Measurements from ENCODE around the gene NAPG. TPM values are rescaled to one million over a fixed set of nuclear protein-coding genes. Genes with fewer than 3 reads are reported as not detected.

NAPG gene
- total RNA-seq, 1 donor from 2014 or later = 36.1 TPM

GRCh38 chr18:10525371-10525691 is 496 bp upstream of the NAPG start:
- no peak for TF ChIP-seq CTCF (IDR thresholded peaks at IDR 0.05; ENCODE audit: insufficient read depth, low read length, poor library complexity, severe bottlenecking)
- H3K27me3 ChIP-seq (ENCODE audit: control insufficient read depth, insufficient read depth, low read length) = no peaks in the 10 kb centered on the region

GRCh38 chr18:10526561-10526949 is 728 bp downstream of the NAPG start:
- no peak for DNase-seq (ENCODE audit: low read depth)
- Histone ChIP-seq H3K36me3 (ENCODE audit: control insufficient read depth, insufficient read depth, low read length) (no peaks in the 10 kb centered on the region), H3K27me3 (ENCODE audit: control insufficient read depth, insufficient read depth, low read length) (no peaks in the 10 kb centered on the region), H3K4me3 (ENCODE audit: low read depth, low read length) (peak overlapping the region; percentile 95)
- no peak for TF ChIP-seq CTCF (IDR thresholded peaks at IDR 0.05; ENCODE audit: insufficient read depth, low read length, poor library complexity, severe bottlenecking)

More at GRCh38 chr18:10525371-10525691, 496 bp upstream of the NAPG start:
- H3K4me3 ChIP-seq (ENCODE audit: low read depth, low read length) = peak overlapping the region; percentile 95
- DNase-seq (ENCODE audit: low read depth) = no peak
- H3K36me3 ChIP-seq (ENCODE audit: control insufficient read depth, insufficient read depth, low read length) = no peaks in the 10 kb centered on the region

DNA sequence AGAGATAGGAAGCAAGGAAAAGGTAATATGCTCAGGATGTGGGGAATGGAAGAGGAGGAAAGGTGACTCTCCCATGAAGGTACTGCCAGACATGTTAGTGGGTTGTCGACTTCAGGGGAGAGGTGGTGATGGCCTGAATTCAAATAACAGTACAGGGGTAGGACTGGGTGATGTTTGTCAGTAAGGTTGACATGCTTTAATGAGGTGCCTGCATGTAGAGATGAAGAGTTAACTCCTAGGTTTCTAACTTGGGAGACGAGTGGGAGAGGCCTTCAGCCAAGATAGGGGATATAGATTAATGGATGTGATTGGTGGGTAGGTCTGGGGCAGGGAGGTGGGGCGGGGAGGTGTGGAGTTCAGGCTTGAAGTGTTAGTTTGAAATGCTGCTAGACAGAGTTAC is 2.6 kb downstream of the NAPG start:
- TF ChIP-seq CTCF (IDR thresholded peaks at IDR 0.05; ENCODE audit: insufficient read depth, low read length, poor library complexity, severe bottlenecking) = no peak
- H3K4me3 ChIP-seq (ENCODE audit: low read depth, low read length) = no peak overlapping the region
- H3K27me3 ChIP-seq (ENCODE audit: control insufficient read depth, insufficient read depth, low read length) = no peaks in the 10 kb centered on the region
- no peak for DNase-seq (ENCODE audit: low read depth)
- H3K36me3 ChIP-seq (ENCODE audit: control insufficient read depth, insufficient read depth, low read length) = no peaks in the 10 kb centered on the region

DNA sequence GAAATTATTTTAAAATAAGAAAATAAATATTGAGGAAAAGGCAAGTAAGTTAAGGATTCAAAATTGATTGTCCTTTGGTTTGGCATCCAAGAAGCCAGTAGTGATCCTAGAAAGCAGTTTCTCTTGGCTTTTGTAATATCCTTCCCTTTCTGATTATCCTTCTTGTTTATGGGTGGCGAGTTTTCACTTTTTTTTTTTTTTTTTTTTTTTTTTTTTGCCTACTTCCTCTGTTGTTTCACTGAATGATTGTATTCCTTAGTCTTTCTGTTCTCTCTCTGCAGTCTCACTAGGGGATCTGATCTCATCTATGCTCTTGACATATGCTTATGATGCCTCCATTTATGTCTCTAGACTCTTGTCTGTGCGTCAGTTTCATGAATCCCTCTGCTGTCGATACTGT is 4.2 kb downstream of the NAPG start:
- DNase-seq (ENCODE audit: low read depth) = no peak
- no peaks in the 10 kb centered on the region for H3K36me3 ChIP-seq (ENCODE audit: control insufficient read depth, insufficient read depth, low read length)
- H3K27me3 ChIP-seq (ENCODE audit: control insufficient read depth, insufficient read depth, low read length) = no peaks in the 10 kb centered on the region
- TF ChIP-seq CTCF (IDR thresholded peaks at IDR 0.05; ENCODE audit: insufficient read depth, low read length, poor library complexity, severe bottlenecking) = no peak
- H3K4me3 ChIP-seq (ENCODE audit: low read depth, low read length) = no peak overlapping the region

DNA sequence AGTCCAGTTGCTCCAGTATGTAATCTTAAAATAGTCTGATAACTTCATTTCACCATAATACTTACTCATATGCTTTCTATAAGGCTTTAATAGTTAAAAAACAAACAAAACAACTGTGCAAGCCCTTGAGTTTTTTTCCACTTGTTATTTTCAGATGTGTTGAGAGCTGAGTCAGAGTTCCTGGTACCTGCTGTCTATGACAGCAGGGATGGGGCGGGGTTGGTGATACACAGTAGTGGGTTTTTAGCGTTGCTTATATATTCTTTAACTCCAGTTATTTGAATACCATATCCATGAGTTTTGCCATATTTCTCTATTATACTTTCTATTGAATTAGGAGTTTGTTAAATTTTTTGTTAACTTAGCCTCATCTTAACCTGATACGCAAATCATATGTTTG is 5.0 kb downstream of the NAPG start:
- no peaks in the 10 kb centered on the region for H3K36me3 ChIP-seq (ENCODE audit: control insufficient read depth, insufficient read depth, low read length)
- DNase-seq (ENCODE audit: low read depth) = no peak
- TF ChIP-seq CTCF (IDR thresholded peaks at IDR 0.05; ENCODE audit: insufficient read depth, low read length, poor library complexity, severe bottlenecking) = no peak
- no peak overlapping the region for H3K4me3 ChIP-seq (ENCODE audit: low read depth, low read length)
- no peaks in the 10 kb centered on the region for H3K27me3 ChIP-seq (ENCODE audit: control insufficient read depth, insufficient read depth, low read length)

DNA sequence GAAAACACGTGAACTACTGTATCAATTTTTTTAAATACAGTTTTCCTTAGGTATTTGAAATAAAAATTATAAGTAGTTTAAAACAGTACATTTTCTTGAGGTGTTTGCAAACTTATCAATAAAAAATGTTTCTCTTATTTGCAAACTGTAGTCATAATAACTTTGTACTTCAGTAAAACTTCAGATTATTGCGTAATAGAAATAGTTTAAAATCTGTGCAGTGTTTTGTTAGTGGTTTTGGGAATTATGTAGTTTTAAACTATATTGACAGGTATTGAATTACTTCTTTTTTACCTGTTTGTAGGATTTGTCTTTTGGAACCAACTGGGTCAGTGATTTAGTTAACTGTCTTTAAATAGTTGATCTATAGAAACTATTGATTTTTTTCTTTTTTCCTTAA is 7.3 kb downstream of the NAPG start:
- no peaks in the 10 kb centered on the region for H3K27me3 ChIP-seq (ENCODE audit: control insufficient read depth, insufficient read depth, low read length)
- no peak for TF ChIP-seq CTCF (IDR thresholded peaks at IDR 0.05; ENCODE audit: insufficient read depth, low read length, poor library complexity, severe bottlenecking)
- H3K4me3 ChIP-seq (ENCODE audit: low read depth, low read length) = no peak overlapping the region
- no peaks in the 10 kb centered on the region for H3K36me3 ChIP-seq (ENCODE audit: control insufficient read depth, insufficient read depth, low read length)
- no peak for DNase-seq (ENCODE audit: low read depth)

Data from kidney epithelial cell (primary cell).